ENCODE data around the gene FYB1.
A peak's percentile ranks its signal among the peaks of the same experiment; 100 is the strongest.
"Not testable (repeated sequence)": the region's sequence is repeated elsewhere in the genome, so short reads cannot be mapped to it uniquely, and the experiment has no call there.

FYB1 gene

DNA sequence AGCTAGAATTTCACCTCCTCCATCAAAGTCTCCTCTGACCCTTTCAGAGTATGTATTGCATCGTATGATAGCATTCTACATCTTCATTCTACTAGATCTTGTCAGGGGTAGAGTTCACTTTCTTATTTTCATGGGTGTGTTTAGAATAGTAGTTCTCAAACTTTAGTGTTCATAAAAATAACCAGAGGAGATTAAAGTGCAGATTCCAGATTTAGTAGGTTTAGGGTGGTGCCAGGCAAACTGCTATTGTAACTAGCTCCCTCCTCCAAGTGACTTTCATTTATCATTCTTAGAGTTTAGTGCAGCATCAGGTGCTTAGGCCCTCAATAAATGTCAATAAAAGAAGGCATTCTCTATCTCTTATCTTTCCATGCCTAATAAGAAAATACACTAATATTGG, 7.2 kb upstream of the FYB1 start:
- DNase-seq: no peak

DNA sequence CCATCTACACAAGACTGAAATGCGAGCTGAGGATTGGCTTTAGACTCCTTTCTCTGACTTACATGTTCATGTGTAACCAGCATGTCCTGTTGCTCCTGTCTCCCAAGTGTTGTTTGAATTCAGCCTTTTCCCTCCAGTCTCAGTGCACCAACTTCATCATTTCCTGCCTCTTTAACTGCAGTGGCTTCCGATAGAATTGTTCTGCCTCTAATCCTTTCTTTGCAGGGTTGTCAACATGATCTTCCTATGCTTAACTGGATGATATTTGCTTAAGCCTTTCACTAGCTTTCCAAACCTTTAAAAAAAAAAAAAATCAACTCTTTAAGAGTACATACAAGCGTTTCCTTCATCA, 6.7 kb upstream of the FYB1 start:
- no peak for DNase-seq

GRCh38 chr5:39225405-39226099, 6.2 kb upstream of the FYB1 start:
- DNase-seq: no peak

- DNase-seq: peak; percentile 66 to 76 (median 70)
Measured at GRCh38 chr5:39224196-39224761, 4.9 kb upstream of the FYB1 start.

- DNase-seq: no peak
Measured at GRCh38 chr5:39223565-39224156, 4.3 kb upstream of the FYB1 start.

DNA sequence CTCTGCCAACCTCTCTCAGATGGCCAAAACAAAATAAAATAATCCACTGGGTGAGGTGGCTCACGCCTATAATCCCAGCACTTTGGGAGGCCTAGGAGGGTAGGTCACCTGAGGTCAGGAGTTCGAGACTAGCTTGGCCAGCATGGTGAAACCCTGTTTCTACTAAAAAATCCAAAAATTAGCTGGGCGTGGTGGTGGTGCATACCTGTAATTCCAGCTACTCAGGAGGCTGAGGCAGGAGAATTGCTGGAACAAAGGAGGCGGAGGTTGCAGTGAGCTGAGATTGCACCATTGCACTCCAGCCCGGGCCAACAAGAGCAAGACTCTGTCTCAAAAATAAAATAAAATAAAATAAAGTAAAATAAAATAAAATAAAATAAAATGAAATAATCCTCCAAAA, 2.3 kb upstream of the FYB1 start:
- DNase-seq: not testable (repeated sequence)

DNA sequence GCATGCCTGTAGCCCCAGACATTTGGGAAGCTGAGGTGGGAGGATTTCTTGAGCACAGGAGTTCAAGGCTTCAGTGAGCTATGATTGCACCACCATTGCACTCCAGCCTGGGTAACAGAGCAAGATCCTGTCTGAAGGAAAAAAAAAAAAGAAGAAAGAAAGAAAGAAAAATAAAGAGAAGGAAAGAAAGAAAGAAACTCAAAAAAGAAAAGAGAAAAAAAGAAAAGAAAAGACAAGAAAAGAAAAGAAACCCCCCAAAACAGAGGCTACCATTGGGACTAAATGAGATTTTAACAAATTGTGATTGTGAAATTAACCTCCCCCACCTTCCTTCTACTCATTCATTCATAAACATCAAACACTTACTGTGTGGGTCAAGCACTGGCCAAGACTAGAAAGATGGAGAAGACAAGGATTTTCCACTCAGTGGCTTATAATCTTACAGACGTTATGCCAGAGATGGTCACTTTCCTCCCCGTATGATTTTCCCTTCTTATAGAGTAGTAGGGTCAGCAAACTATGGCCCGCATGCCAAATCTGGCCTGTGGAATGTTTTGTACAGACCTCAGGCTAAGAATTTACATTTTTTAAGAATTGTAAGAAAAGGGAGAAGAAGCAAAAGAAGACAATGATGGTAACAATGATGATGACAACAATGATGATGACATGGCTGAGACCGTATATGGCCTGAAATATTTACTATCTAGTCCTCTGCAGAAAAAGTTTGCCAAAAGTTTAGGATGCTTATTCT, 1.1 kb upstream of the FYB1 start:
- no peak for DNase-seq

DNA sequence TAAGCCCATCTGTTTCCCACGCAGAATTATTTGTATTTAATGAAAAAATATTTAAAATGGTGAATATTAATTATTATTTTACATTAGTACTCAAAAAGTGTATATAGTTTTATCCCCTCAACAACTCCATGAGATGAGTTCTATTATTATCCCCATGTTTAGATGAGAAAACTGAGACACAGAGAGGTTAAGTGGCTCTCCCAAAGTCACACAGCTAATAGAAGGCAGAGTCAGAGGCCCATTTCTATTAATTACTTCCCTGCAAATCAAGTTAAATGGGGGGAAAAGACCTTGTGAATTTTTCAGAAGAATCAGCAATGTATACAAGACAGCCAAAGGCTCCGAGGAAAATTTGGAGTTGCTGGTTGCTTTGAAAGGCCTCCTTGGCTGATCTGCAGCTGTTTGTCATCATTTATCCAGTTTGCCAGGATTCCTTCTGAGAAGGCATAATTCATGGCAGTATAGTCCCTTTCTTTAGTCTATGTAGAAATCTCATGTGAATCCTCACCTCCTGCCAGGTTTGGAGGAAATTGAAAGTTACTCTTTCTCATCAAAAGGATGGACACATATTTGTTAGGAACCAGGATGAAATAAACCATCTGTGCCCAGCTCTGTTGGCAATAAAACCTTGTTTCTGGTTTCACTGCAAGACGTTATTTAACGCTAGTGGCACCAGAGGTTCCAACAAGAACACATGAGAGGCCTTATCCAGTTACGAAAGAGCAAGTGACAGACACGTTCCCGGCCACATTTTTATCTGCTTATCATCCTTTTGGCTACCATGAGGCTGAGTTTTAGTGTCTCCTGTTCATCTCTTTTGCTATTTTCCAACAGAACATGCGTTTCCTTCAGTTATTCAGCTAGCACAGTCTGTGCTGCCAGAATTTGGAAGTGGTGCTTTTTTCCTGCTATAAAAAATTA, 621 bp downstream of the FYB1 start:
- peak; percentile 45 to 53 (median 52) for DNase-seq

GRCh38 chr5:39217365-39218281, 1.7 kb downstream of the FYB1 start:
- DNase-seq: peak; percentile 88 to 92 (median 91)

- no peak for DNase-seq
Measured at GRCh38 chr5:39216631-39217030, 2.7 kb downstream of the FYB1 start.

GRCh38 chr5:39215857-39216256, 3.5 kb downstream of the FYB1 start:
- no peak for DNase-seq

DNA sequence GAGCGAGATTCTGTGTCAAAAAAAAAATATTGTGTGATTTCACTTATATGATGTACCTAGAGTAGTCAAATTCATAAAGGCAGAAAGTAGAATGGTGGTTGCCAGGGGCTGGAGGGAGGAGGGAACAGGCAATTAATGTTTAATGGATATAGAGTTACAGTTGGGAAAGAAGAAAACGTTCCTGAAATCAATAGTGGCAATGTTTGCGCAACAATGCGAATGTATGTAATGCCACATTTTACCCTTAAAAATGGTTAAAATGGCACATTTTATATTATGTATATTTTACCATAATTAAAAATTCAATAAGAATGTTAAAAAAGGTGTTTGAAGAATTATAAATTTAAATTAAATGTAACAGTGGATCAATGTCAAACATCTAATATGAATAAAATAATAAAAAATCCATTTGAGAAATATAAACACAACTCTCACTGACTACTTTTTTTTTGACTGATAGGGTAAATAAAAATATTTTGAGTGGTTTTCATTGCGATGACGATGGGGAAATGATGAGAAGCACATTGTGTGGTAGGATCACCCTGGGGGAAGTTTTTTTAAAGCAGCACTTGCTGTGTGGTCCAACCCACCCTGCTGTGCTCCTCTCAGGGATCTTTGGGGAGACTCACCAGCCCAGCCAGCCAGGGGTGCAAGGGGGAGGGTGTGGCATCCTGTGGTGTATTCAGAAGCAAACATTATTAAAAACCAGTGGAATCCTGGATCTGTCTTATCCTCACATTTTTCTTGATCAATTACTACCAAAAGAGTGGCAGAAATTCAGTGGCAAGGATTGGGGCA, 4.3 kb downstream of the FYB1 start:
- DNase-seq: peak in 1 of 3 donors; percentile 21

GRCh38 chr5:39213447-39214207, 5.7 kb downstream of the FYB1 start:
- peak; percentile 54 to 68 (median 63) for DNase-seq

- DNase-seq: peak; percentile 58 to 80 (median 62)
Measured at GRCh38 chr5:39211773-39212172, 7.6 kb downstream of the FYB1 start.

DNA sequence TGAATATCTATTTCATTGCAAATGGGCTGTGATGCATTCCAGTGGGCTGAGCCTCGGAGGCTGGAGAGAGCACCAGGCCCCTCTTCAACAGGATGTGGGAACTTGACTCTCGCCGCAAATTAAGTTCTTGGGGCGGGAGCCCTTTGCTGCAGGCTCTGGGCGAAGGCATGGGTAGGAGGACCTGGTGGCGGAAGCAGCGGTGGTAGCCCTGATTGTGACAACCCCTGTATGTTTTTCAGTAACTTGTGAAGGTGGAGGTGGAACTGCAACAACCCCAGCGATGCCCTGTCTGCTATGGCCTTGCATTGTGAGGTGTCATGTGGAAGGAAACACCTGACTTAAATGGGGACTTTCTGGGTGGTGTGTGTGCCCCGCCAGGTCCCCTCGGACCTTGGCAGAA, 9.4 kb downstream of the FYB1 start:
- no peak for DNase-seq

DNA sequence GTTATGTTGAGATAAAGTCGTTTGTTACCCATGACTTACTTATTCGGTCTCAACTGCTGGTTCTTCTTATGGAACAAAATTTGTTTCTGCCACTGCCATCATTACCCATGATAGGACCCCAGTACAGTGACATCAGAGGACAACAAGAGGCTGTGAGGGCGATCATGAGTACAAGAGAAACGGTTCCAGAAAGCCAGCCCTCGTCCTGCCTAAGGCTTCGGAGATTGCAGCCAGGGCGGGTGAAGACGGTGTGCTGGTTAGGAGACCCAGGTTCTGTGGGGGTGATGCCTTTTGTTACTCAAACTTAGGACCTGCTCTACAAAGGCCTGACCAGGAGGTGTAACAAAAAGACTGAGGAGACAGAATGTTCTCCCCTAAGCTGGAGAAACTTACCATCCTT, 10.9 kb downstream of the FYB1 start:
- no peak for DNase-seq

DNA sequence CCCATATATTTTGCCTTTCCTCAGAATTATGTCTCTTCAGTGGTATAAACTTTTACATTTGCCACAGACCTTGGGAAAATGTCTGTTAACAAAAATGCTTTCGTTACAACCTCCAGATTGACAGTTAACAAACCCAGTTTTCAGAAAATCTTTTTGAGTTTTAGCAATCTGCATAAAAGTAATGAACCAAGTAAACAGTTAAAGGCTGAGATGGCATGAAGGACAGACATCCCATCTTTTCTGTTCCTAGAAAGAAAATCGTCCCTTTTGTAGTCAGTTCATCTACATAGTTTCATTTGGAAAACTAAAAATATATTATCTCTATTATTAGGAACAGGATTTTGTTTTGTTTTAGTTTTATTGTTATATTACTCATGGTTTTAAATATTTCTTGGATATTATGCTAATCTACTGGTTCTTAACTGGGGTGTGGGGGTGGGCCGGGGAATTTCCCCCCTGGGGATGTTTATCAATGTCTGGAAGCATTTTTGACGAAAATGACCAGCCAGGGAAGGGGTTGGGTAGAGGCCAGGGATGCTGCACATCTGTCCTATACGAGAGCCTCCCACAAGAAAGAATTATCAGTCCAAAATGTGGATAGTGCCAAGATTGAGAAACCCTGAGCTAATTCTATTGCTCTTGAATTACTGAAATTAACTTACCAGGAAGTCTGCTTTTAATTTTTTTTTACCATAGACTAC, 11.9 kb downstream of the FYB1 start:
- DNase-seq: no peak

DNA sequence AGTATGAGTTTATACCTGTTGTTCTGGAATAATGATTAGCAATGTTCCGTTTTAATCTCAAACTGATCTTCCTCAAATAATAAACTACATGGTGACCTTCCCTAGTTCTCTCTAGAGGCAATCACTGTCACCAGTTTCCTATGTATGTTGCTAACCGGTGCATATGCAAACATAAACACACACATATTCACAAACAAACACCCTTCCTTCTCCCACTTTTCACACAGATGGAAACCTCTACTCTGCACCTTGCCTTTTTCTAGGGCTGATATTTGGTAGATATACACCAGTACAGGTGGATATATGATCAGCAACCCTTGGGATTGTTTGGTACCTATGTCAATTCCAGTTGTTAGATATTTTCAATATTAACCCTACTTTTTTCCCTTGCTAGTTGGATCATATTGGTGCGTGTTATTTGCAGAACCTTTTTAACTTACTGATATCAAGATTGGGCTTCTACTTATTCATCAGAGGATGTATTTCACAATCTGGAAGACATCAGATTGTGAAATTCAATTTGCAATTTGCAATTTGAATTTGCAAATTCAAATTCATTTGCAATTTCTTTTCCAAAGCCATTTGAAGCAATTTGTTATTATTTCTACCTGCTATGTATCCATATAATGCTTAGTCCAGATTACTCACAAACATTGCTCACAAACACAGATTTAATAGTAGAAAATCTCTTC, 12.6 kb downstream of the FYB1 start:
- DNase-seq: peak in 1 of 3 donors; percentile 52

- no peak for DNase-seq
Measured at GRCh38 chr5:39205550-39205949, 13.8 kb downstream of the FYB1 start.

Data from suppressor macrophage treated with lipopolysaccharide for 1 hour (primary cell).